HG03442 (cell line): Measurements from ENCODE around the gene AKAP8L.

Source experiments
- ATAC-seq: cut with Tn5 transposase; IDR thresholded peaks from one replicate; pipeline ENCODE4 v1.9.1; 2021; ENCODE audit warnings: mild to moderate bottlenecking, moderate library complexity; ENCODE audit not compliant: unreplicated experiment

The AKAP8L gene

DNA sequence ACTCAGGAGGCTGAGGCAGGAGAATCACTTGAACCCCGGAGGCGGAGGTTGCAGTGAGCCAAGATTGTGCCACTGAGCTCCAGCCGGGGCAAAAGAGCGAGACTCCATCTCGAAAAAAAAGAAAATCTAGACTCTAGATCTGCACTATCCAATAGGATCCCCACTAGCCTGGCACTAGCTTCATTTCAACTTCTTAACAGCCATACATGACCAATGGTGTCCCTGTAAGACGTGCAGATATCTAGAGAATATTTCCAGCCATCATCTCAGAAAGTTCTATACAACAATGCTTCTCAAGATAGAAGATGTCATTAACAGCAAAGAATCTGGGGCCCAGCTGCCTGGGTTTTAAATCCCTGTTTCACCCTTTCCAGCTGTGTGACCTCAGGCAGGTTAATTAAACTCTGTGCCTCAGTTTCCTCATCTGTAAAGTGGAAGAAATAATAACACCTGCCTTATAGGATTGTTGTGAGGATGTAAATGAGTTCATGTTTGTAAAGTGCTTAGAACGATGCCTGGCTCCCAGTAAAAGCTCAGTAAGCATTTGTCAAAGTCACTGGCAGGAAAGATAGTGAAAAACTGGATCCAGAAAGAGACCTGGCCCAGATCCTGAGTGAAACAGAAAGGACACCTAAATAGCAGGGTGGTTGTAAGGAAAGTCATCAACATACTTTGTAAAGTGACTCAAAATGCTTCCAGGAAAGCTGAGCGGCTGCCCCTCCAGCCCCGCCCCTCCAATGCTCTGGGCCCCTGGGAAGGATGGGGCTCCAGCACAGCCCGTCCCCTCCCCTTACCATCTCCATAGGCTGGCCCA, 17.4 kb upstream of the AKAP8L start:
- no peak for ATAC-seq

DNA sequence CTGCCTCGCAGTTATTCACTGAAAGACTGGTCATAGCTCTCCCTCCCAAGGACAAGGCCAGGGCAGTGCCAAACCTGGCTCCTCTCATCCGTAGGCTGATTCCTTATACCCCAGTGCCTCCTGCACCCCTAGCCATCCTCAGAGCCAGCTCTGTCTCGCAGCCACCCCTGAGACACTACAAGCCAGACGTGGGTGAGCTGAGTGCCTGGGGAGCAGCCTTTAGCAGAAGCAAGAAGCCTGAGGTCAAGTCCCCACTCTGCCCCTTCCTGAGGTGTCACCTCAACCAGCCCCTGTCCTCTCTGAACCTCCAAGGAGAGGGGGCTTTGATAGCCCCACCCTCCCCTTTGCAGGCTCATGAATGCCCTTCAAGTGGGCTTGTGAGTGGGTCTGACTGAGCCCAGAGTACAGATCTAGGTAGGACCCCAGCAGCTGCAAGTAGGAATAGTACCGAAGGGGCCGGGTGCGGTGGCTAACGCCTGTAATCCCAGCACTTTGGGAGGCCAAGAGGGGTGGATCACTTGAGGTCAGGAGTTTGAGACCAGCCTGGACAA, 14.8 kb upstream of the AKAP8L start:
- no peak for ATAC-seq

DNA sequence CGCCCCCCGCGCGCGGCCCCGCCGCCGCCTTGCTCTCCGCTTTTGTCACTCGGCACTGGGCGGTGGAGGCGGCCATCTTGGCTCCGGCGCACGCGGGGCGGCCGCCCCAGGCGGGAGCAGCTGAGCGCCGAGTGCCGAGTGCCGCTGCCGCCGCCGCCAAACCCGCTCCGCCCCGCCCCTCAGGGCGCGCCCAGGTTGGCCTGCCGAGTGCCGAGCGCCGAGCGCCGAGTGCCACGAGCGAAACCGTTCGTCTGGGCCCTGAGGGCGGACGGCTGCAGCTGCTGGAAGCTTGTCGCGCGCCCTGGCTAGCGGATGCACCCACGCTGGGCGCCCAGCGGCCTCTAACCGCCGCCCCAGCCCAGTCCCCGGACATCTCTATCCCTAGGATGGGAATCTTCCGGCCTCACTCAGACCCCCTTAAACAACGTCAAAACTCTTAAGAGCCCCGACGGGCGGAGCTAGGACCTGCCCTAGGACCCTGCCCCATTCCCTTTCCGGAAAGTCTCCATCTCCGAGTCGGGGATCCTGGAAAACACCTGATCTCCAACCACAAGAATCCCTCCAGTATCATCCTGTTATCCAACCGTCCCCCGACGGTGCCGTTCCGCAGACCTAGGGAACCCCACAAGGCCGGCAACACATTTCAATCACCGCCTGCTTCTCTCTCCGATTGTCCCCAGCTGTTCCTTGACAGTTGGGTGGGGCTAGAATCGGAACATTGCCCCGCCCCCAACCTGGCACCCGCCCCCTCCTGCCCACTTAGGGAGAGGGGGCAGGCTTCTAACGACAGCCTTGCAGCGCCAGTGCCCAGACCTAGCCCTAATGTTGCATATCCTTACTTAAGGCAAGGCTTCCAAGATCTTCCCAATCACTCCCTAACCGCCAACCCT, 14.1 kb upstream of the AKAP8L start:
- peak; percentile 70 for ATAC-seq

DNA sequence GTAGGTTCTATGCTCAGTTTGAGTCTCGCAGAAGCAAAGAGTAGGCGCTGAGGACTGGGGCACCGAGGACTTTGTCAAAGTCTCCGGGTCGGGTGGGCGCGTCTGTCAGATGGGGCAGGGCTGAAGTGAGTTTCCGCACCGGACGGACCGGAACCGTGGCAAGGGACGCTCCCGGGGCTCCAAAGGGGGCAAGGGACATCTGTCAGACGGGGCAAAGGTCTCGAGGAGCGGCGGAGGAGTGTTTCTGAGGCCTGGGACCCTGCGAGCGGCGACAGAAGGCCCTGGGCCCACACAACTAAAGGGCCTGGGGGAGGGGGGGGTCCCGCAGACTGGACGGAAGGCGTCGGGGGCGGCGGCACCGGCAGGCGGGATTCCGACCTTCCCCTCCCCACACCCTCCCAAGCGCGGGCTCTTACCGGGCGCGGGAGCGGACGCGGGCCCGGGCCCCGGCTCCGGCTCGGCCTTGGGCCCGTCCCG, 13.3 kb upstream of the AKAP8L start:
- no peak for ATAC-seq

DNA sequence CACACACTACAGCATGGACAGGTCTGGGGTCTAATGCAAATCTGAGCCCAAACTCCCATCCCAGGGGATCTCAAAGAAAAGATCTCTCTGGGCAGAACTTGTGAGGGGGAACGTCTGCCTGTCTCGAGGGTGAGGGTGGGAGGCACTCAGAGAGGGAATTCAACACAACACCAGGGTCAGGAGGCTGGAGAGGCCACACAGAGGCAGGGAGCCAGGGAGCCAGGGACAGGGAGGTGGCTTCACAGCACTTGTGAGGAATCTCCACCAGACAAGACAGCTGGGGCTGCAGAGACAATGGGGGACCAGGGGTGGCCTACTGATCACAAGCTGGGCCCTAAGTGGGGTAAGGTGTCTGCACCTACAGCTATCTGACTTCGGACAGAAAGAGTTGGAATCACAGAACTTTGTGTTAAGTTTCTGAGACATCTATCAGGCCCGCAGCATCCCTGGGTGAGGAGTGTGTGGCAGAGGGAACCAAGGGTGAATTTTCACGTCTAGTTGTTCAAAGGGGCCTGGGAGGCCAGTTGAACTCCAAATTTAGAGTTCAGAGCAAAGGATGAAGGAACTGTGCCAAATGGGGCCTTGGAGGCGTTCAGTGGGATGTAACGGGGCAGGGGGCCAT, 12.7 kb upstream of the AKAP8L start:
- no peak for ATAC-seq

DNA sequence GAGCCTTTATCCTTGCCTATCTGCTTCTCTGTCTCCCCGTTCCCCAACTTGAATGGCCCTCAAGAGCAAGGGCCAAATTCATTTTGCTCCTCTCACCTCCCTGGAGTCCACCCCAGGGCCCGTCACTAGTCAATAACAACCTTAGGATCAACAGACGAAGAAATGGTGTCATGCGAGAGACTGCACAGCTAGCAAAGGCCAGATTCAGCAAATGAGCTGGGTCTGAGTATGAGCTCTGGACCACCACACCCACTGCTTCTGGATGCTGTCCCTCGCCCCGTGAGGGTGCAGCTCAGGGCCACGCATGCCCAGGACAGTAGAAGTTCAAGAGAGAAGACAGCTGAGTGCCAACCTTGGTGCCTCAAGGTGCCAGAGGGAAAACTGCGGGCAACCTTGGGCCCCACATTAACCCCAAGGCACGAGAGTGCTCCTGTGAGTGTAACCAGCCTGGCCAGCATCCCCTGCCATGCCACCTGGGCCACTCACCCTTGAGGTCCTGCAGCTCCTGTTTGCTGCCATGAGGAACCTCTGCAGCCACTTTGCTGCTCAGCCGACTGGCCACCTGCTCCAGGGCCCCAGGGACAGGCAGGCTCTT, 11.8 kb upstream of the AKAP8L start:
- no peak for ATAC-seq

DNA sequence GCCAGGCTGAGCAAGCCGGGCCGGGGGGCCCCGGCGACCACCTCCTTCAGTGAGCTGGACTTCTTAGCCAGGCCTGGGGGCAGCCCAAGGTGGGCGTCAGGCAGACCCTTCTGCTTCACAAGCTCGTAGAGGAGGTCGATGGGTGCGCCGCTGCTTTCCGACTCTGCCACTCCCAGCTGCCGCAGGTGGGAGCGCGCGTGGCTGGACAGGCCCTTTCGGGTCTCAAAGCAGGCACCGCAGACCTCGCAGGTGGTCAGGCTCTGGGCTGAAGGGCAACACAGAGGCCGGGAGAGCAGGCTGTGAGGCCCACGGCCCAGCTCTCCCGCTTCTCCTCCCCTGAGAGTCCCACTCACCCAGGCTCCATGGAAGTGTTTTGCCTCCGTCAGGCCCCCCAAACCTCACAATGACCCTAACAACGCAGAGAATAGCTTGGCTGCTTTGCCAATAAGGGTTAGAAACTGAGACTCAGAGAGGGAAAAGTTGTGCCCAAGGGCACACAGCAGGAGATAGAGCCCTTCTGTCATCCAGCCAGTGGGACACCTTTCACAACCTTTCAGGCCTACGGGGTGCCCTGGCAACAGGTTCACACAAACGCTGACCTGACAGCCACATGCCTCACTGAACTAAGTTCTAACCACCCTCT, 11.2 kb upstream of the AKAP8L start:
- no peak for ATAC-seq

DNA sequence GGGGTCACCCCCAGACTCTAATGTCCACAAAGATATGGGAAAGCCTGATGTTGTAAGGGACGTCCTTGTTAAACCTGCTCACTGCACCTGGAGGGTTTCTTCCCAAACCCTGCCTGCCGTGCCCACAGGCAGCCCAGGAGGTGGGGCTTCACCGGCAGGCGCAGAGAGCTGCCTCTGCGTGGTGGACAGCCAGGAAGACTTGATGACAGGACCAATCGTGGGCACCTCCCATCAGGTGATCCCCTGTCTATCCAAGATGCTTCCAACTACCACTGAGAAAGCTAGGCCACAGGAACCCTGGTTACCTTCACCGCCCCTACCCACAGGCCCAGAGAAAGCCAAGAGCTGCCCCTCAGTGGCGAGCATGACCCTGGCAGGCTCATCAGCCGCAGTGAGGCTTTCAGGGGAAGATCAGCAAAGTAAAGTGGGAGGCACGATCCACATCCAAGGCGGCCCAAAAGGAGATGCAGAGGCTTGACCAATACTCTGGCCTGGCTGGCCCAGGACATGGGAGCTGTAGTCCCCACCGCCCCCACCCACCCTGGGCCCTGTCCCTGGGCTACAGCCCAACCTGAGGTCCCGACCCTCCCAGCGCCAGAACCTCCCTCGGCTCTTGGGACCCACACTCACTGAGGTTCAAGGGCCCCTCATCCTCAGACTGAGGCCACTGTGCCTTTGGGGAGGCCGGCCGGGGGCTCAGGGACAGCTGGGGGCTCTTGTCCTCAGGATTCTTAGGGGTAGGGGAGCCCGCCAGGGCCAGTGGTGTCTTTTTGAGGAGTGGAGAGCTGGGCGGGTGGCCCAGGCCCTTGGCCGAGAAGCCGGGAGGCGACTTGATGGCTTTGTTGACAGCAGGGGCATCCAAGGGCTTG, 10.4 kb upstream of the AKAP8L start:
- no peak for ATAC-seq

DNA sequence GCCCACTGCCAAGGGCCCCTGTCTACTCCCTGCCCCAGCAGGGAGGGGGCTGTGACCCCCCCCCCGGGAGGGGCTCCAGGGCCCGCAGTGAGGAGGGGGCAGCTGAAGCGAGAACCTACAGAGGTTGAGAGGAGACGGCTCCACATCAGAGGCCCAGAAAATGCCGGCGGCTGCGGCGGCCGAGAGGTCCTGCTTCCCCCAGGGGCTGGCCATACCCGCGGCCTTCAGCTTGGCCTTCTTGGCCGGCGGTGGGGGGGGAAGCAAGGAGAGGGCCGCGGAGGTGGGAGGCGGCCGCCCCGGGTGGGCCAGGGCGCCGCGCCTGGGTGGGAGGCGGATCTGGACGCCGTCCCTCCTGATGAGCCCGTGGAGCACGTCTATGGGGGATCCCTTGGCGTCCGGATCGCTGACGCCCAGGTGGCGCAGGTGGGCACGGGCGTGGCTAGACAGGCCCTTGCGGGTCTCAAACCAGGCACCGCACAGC, 9.2 kb upstream of the AKAP8L start:
- no peak for ATAC-seq

DNA sequence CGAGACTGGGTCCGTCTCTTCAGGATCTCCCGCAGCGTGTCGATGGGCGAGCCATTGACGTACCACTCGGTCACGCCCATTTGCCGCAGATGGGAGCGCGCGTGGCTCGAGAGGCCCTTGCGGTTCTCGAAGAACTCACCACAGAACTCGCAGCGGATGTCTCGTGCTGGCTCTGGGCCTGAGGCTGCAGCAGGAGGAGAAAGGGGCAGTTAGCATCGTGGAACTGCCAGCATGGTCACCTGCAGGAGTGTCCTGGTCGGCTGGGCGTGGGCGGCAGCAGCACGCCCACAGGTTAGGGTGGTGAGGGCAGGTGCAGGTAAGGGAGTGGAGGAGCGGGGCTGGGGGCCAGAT, 8.5 kb upstream of the AKAP8L start:
- ATAC-seq = no peak

DNA sequence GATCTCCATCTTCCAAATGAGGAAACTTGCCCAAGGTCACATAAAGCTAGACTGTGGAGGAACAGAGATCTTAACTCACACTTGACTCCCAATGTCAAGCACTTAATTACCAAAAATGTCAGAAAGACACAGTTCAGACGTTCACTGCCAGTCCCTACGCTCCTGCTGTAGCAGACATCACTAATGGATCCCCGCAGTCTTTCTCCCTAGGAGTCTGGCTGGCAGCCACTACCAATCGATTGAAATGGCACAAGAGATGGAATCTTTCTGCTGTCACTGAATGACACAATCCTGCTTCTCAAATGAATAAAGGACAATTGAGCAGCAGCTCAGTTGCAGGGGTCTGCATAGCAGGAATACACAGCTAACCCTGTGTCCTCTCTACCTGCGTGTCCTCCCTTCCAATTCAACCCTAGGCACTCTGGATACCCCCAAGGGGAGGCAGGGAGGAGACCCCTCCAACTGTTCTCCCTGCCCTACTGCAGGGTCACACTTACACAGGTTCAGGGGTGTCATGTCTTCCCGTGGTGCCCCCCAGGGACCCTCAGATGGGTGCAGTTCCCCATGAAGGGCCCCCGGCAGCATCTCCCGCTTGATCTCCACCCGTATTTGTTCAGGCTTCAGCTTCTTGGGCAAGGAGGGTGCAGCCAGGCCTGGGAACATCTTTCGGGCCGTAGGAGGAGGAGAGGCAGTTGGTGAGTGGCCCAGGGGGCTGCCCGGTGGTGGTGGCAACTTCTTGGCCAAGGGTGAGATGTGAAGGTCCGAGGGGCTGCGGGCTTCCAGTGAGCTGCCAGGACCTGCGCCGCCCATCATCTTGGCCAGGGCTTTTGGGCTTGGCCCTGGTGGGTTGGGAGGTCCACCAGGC, 7.9 kb upstream of the AKAP8L start:
- ATAC-seq = no peak

DNA sequence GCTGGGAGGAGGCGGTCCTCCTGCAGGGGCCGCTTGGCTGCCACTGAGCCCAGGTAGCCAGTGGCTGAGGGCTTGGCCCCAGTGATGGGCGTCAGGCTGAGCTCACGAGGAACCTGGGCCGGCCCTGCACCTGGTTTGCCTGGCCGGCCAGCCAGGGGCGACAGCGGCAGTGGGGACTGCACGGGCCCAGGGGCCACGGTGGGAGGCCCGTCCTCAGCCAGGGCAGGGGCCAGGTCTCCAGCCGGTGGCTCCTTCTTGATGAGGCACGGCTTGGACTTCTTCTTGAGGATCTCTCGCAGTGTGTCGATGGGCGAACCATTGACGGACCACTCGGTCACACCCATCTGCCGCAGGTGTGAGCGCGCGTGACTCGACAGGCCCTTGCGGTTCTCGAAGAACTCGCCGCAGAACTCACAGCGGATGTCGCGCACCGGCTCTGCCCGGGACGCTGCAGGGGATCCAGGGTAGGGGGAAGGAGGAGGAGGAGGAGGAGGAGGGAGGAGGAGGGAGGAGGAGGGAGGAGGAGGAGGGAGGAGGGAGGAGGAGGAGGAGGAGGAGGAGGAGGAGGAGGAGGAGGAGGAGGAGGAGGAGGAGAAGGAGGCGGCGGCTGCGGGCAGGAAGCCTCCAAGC, 6.6 kb upstream of the AKAP8L start:
- ATAC-seq = no peak

DNA sequence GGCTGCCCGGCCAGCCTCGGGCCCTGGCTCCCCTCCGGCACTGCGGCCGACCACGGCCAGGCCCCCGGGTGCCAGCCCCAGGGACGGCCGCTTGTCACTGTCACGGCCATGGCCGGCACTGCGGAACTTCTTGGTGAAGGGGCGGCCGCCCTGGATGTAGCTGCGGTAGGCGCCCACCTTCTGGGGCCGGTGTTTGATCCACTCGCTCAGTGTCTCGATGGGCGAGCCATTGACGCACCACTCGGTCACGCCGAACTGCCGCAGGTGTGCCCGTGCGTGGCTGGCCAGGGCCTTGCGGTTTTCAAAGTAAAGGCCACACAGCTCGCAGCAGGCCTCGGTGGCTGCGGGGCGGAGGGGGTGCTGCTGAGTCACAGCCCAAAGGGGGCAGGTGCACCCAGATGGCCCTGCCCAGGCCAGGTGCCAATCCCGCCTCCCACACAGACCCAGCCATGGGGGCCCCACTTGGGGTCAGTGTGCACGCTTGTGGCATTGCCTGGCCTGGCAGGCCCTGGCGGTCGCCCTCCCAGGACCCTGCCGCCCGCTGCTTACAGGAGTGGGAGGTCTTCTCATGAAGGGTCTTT, 6.0 kb upstream of the AKAP8L start:
- no peak for ATAC-seq

DNA sequence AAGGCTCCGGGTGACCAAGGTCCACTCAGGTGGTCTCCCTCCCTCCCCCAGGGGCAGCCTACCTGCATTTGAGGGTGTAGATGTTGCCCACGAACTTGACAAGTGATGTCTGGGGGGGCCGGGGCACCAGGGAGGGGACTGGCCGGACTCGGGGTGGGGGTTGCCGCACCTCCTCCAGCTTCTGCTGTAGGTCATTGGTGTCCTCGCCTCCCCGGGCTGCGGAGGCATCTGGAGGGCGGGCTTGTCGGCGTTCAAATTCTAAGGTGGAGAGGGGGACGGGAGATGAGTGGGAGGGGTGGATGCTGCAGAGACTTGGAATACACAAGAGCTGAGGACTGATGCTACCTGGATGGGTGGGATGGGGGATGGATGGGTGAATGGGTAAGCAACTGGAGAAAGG, 5.3 kb upstream of the AKAP8L start:
- no peak for ATAC-seq

DNA sequence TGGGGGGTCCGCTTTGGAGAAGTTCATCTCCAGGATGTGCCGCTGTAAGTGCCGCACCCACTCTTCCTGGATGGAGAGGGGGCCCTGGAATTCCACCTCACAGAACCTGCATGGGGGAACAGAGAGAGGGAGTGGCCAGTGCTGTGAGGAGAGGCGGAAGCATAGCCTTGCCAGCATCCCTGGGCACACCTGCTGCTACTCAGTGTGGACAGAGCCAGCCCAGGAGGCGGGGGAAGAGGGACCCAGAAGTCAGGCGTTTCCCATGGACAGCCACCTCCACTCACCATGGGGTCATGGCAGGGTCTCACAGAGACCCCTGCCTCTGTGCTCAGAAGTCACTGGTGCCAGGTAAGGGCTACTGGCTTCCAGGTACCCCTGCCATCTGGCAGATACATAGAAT, 4.3 kb upstream of the AKAP8L start:
- ATAC-seq = no peak

DNA sequence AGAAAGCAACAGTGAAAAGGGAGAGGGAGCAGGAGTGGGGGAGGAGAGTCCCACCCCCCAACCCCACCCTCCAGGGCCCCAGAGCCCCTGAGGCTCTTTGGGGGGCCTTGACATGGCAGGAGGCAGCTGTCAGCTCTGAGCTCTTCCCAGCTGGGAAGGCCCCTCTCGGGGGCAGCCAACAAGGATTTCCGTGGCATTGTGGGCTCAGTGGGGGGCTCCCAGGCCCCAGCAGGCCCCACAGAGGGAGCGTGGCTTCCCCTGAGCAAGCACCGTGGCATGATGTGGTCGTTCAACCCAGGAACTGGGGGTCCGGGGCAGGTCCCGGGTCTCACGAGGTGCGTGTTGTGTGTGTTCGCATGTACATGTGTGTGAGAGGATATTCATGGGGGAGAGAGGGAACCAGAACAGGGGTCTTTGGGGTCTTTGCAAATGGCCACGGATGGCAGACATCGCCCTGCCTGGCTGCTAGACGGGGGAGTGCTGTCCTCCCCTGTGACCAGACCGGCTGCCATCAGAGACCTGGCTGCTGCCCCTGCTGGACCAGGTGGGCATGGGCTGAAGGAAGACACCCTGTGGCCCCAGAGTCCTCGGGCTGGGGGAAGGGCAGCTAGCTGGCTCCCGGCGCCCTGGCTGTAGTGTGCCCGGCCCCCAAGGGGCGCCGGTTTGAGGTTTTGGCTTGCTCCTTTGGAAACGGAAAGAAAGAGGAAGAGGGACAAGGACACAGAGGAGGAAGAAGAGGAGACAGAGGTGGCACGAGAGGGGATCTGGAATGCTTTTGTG, 3.7 kb upstream of the AKAP8L start:
- ATAC-seq = no peak

DNA sequence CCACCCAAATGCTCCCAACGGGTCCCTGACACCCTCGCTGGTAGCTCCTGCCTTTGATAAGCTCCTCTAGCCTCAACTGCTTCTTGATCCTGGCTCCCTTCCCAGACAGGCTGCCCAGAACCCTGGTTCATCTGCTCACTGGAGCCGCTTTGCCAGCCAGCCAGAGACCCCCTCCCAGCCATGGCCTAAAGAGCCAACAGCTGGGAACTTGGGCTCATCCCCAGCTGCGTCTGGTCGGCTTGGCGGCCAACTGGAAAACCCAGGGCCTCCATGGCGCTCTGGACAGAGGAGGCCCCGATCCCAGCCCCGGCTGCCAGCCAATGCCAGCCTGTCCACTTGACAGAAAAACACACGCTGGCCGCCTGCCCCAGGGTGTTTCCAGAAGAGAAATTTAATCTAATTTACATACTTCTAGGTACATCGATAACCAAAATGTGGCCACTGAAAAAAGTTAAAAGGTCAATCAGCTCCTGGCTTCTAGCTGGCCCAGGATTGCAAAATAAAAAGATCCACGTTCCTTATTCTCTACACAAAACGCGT, 3.0 kb upstream of the AKAP8L start:
- no peak for ATAC-seq
